ENCODE results near the gene CTTN. TPM values are rescaled to one million over a fixed set of nuclear protein-coding genes. Genes with fewer than 3 reads are reported as not detected.

CTTN gene
- total RNA-seq, 1 experiment from 2014 or later: 224 TPM

- Histone ChIP-seq H3K14ac (ENCODE audit: insufficient read depth, low read length) (no peak overlapping the region), H3K27ac (ENCODE audit: insufficient read length, low read depth, low read length) (no peak overlapping the region), H3K4me1 (ENCODE audit: insufficient read depth, low read length) (peaks cover 9% of the 10 kb centered on the region; the same call in 1 of the 2 replicates), H3K18ac (ENCODE audit: insufficient read length, low read depth, low read length) (no peak overlapping the region), H2BK20ac (ENCODE audit: low read depth, low read length, poor library complexity, severe bottlenecking) (no peak overlapping the region), H2AFZ (ENCODE audit: low read length) (no peak overlapping the region), H4K5ac (ENCODE audit: insufficient read length, low read depth, low read length) (no peak overlapping the region), H2BK5ac (ENCODE audit: insufficient read length, low read length) (no peak overlapping the region), H3K23ac (ENCODE audit: insufficient read length, low read depth, low read length) (no peak overlapping the region), H2BK15ac (ENCODE audit: low read depth, low read length) (no peak overlapping the region), H3K27me3 (ENCODE audit: insufficient read depth, low read length) (no peaks in the 10 kb centered on the region), H2BK12ac (ENCODE audit: insufficient read length, low read depth, low read length) (no peak overlapping the region), H4K8ac (replicated peaks; ENCODE audit: insufficient read length, low read depth, low read length) (no peak overlapping the region), H2AK5ac (ENCODE audit: insufficient read length, low read length) (no peak overlapping the region), H2BK120ac (ENCODE audit: low read depth, low read length, poor library complexity, severe bottlenecking) (no peak overlapping the region), H3T11ph (ENCODE audit: low read length) (no peak overlapping the region), H3K23me2 (ENCODE audit: insufficient read length, low read depth, low read length, poor library complexity, severe bottlenecking) (no peaks in the 10 kb centered on the region), H4K20me1 (ENCODE audit: control insufficient read depth, insufficient read depth, insufficient read length) (no peaks in the 10 kb centered on the region), H3K79me1 (ENCODE audit: insufficient read depth, low read depth, low read length, poor library complexity, severe bottlenecking) (no peaks in the 10 kb centered on the region), H3K4ac (ENCODE audit: low read depth, low read length) (no peak overlapping the region), H3K56ac (ENCODE audit: insufficient read length, low read depth, low read length) (no peak overlapping the region), H3K9me3 (ENCODE audit: control insufficient read depth, low read depth, low read length) (no peaks in the 10 kb centered on the region), H4K91ac (ENCODE audit: insufficient read length, low read depth, low read length) (no peak overlapping the region), H3K79me2 (ENCODE audit: insufficient read depth, low read length) (no peaks in the 10 kb centered on the region), H3K4me2 (ENCODE audit: insufficient read depth, insufficient read length, low read length) (no peak overlapping the region), H3K9ac (ENCODE audit: extremely low read depth, insufficient read length, low read length) (no peak overlapping the region)
- no CpG with 5 or more reads among the region's 18 CpGs for WGBS (ENCODE audit: extremely low coverage, insufficient read length, low lambda C conversion rate)
- Mint-ChIP-seq H3K4me3 (no peak overlapping the region), H3K36me3 (ENCODE audit: insufficient read depth in 1 of 3, low read depth in 3 of 3) (peaks cover 12 to 54% (median 25%) of the 10 kb centered on the region in 3 experiments; a peak in 6 of 7 replicates), H3K27ac (peak overlapping the region; percentile 38 to 65 (median 55); a peak in 6 of 7 replicates), H3K9me3 (no peaks in the 10 kb centered on the region), H3K4me1 (peaks cover 23 to 25% of the 10 kb centered on the region in 2 experiments), H3K27me3 (ENCODE audit: low read depth) (no peaks in the 10 kb centered on the region)
- TF ChIP-seq, protein P1, sequence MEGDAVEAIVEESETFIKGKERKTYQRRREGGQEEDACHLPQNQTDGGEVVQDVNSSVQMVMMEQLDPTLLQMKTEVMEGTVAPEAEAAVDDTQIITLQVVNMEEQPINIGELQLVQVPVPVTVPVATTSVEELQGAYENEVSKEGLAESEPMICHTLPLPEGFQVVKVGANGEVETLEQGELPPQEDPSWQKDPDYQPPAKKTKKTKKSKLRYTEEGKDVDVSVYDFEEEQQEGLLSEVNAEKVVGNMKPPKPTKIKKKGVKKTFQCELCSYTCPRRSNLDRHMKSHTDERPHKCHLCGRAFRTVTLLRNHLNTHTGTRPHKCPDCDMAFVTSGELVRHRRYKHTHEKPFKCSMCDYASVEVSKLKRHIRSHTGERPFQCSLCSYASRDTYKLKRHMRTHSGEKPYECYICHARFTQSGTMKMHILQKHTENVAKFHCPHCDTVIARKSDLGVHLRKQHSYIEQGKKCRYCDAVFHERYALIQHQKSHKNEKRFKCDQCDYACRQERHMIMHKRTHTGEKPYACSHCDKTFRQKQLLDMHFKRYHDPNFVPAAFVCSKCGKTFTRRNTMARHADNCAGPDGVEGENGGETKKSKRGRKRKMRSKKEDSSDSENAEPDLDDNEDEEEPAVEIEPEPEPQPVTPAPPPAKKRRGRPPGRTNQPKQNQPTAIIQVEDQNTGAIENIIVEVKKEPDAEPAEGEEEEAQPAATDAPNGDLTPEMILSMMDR (conservative IDR thresholded peaks at IDR 0.05): no peak
- no peak for DNase-seq
These were observed 13.7 kb upstream of the CTTN start for GRCh38 chr11:70384566-70385152.

Data from H9 (cell line).